Measurements from ENCODE around the gene DPP6.
"Not testable (repeated sequence)": the region's sequence is repeated elsewhere in the genome, so short reads cannot be mapped to it uniquely, and the experiment has no call there.

Gene DPP6

GRCh38 chr7:154677454-154677853 is 625.3 kb downstream of the DPP6 start:
- no peak overlapping the region for H3K4me3 ChIP-seq (ENCODE audit: severe bottlenecking)
- ATAC-seq (ENCODE audit: low read depth): no peak
- TF ChIP-seq CTCF (IDR thresholded peaks at IDR 0.05; ENCODE audit: poor library complexity, severe bottlenecking): no peak
- no peaks in the 10 kb centered on the region for H3K36me3 ChIP-seq (ENCODE audit: low read depth)
- no peaks in the 10 kb centered on the region for H3K27me3 ChIP-seq (ENCODE audit: insufficient read depth, poor library complexity, severe bottlenecking)
- no peaks in the 10 kb centered on the region for H3K4me1 ChIP-seq (ENCODE audit: insufficient read depth, poor library complexity, severe bottlenecking)
- no peak overlapping the region for H3K27ac ChIP-seq (ENCODE audit: poor library complexity, severe bottlenecking)
- peaks cover 2% of the 10 kb centered on the region for H3K9me3 ChIP-seq (ENCODE audit: severe bottlenecking)
- DNase-seq (ENCODE audit: low spot score): no peak

GRCh38 chr7:154678001-154678550 is 625.9 kb downstream of the DPP6 start:
- not testable (repeated sequence) for ATAC-seq (ENCODE audit: low read depth); H3K4me3 ChIP-seq (ENCODE audit: severe bottlenecking); H3K9me3 ChIP-seq (ENCODE audit: severe bottlenecking); DNase-seq (ENCODE audit: low spot score); H3K27ac ChIP-seq (ENCODE audit: poor library complexity, severe bottlenecking); H3K27me3 ChIP-seq (ENCODE audit: insufficient read depth, poor library complexity, severe bottlenecking); H3K36me3 ChIP-seq (ENCODE audit: low read depth); H3K4me1 ChIP-seq (ENCODE audit: insufficient read depth, poor library complexity, severe bottlenecking)

DNA sequence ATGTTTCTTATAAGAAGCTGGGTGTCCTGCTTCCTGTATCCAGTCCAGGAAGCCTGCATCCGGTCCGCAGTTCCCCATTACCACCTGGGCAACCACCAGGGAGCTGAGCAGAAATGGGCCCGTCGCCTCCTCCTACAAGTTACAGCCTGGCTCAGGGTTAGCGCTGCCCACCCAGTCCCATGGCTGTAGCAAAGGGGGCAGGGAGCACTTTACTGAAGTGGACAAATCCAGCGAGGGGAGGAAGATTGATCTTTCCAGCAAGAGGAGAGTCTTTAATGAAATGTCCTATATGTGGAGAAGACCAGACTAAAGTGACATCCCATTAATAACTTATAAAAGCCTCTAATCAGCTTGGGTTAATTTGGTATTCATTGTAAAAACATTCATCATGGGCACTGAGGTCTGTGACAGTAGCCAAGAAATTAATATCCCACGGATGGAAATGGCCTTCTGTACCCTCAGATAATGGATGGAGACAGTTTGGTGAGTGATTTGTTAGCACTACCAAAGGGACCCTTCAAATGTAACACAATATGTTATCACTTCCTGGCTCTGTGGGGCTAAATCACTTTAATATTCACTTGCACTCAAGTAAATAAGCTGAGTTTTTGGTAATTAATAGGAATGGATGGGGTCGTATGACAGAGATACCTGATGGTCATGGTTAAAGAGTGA is 627.3 kb downstream of the DPP6 start:
- no peak overlapping the region for H3K27ac ChIP-seq (ENCODE audit: poor library complexity, severe bottlenecking)
- TF ChIP-seq CTCF (IDR thresholded peaks at IDR 0.05; ENCODE audit: poor library complexity, severe bottlenecking): no peak
- H3K4me1 ChIP-seq (ENCODE audit: insufficient read depth, poor library complexity, severe bottlenecking): no peaks in the 10 kb centered on the region
- ATAC-seq (ENCODE audit: low read depth) (no peak), DNase-seq (ENCODE audit: low spot score) (no peak)
- H3K36me3 ChIP-seq (ENCODE audit: low read depth): no peaks in the 10 kb centered on the region
- peaks cover 2% of the 10 kb centered on the region for H3K9me3 ChIP-seq (ENCODE audit: severe bottlenecking)
- H3K27me3 ChIP-seq (ENCODE audit: insufficient read depth, poor library complexity, severe bottlenecking): no peaks in the 10 kb centered on the region
- no peak overlapping the region for H3K4me3 ChIP-seq (ENCODE audit: severe bottlenecking)

GRCh38 chr7:154680894-154681659 is 628.9 kb downstream of the DPP6 start:
- no peaks in the 10 kb centered on the region for H3K4me1 ChIP-seq (ENCODE audit: insufficient read depth, poor library complexity, severe bottlenecking)
- H3K27me3 ChIP-seq (ENCODE audit: insufficient read depth, poor library complexity, severe bottlenecking): no peaks in the 10 kb centered on the region
- TF ChIP-seq CTCF (IDR thresholded peaks at IDR 0.05; ENCODE audit: poor library complexity, severe bottlenecking): no peak
- DNase-seq (ENCODE audit: low spot score) (no peak), ATAC-seq (ENCODE audit: low read depth) (no peak)
- H3K36me3 ChIP-seq (ENCODE audit: low read depth): no peaks in the 10 kb centered on the region
- H3K27ac ChIP-seq (ENCODE audit: poor library complexity, severe bottlenecking): no peak overlapping the region
- H3K9me3 ChIP-seq (ENCODE audit: severe bottlenecking): peaks cover 2% of the 10 kb centered on the region
- H3K4me3 ChIP-seq (ENCODE audit: severe bottlenecking): no peak overlapping the region

GRCh38 chr7:154682003-154682402 is 629.8 kb downstream of the DPP6 start:
- Histone ChIP-seq H3K4me1 (ENCODE audit: insufficient read depth, poor library complexity, severe bottlenecking) (no peaks in the 10 kb centered on the region), H3K27me3 (ENCODE audit: insufficient read depth, poor library complexity, severe bottlenecking) (no peaks in the 10 kb centered on the region), H3K36me3 (ENCODE audit: low read depth) (no peaks in the 10 kb centered on the region), H3K9me3 (ENCODE audit: severe bottlenecking) (peaks cover 2% of the 10 kb centered on the region), H3K27ac (ENCODE audit: poor library complexity, severe bottlenecking) (no peak overlapping the region), H3K4me3 (ENCODE audit: severe bottlenecking) (no peak overlapping the region)
- DNase-seq (ENCODE audit: low spot score): no peak
- no peak for ATAC-seq (ENCODE audit: low read depth)
- TF ChIP-seq CTCF (IDR thresholded peaks at IDR 0.05; ENCODE audit: poor library complexity, severe bottlenecking): no peak

Data from RWPE2 (cell line).